ENCODE data around the gene TMEM217. TPM values are rescaled to one million over a fixed set of nuclear protein-coding genes. Genes with fewer than 3 reads are reported as not detected.

Gene TMEM217
- total RNA-seq, 1 experiment from 2014 or later = 2.4 TPM

- H3K9me2 ChIP-seq (replicated peaks; ENCODE audit: low read length) = no peaks in the 10 kb centered on the region
- DNase-seq (no peak), ATAC-seq (no peak)
- no peak overlapping the region for H2AFZ ChIP-seq (ENCODE audit: low read length)
- no peaks in the 10 kb centered on the region for H3F3A ChIP-seq (ENCODE audit: low read length, unreplicated experiment)
- H3K79me2 ChIP-seq (ENCODE audit: low read length) = no peaks in the 10 kb centered on the region
- no TSS peak for BruUV-seq (replicated peaks)
- no peak overlapping the region for H3K27ac ChIP-seq (ENCODE audit: low read length)
- H3K9ac ChIP-seq (ENCODE audit: low read length) = no peak overlapping the region
- intact Hi-C loops (cut with micrococcal nuclease) = loop anchor here (10.0 kb wide), 1 partner anchor 324 kb away; the partner anchor contains the start of gene C6orf89
- ChIA-PET POLR2A (ENCODE audit: unreplicated experiment) (no interaction called here), CTCF (interaction anchor here (0.8 kb wide), 1 partner anchor 191 kb away, joined by 3 read pairs; no protein-coding TSS in a partner anchor)
- no peak overlapping the region for H3K4me3 ChIP-seq (ENCODE audit: low read length)
- H4K20me1 ChIP-seq (ENCODE audit: low read length) = no peaks in the 10 kb centered on the region
- H3K36me3 ChIP-seq (ENCODE audit: low read depth, low read length) = no peaks in the 10 kb centered on the region
- no peaks in the 10 kb centered on the region for H3K27me3 ChIP-seq (ENCODE audit: low read length)
- H3K4me1 ChIP-seq (ENCODE audit: insufficient read depth, low read length) = peaks cover 6% of the 10 kb centered on the region; the same call in 1 of the 2 replicates
- TF ChIP-seq EZH2 (IDR thresholded peaks at IDR 0.05; ENCODE audit: low read length, unreplicated experiment) (no peak), EZH2phosphoT487 (IDR thresholded peaks at IDR 0.05; ENCODE audit: borderline replicate concordance, low read length) (no peak), CTCF (conservative IDR thresholded peaks at IDR 0.05; ENCODE audit: low read depth, low read length) (no peak)
- H3K4me2 ChIP-seq (ENCODE audit: low read length) = no peak overlapping the region
- no peaks in the 10 kb centered on the region for H3K9me3 ChIP-seq (ENCODE audit: low read length)
Measured at GRCh38 chr6:37208793-37209192, 49.2 kb downstream of the TMEM217 start.

GRCh38 chr6:37207903-37208456, 50.0 kb downstream of the TMEM217 start:
- TF ChIP-seq CTCF (conservative IDR thresholded peaks at IDR 0.05; ENCODE audit: low read depth, low read length) = peak; percentile 90
- no peak for TF ChIP-seq EZH2phosphoT487 (IDR thresholded peaks at IDR 0.05; ENCODE audit: borderline replicate concordance, low read length)
- no peak for TF ChIP-seq EZH2 (IDR thresholded peaks at IDR 0.05; ENCODE audit: low read length, unreplicated experiment)
- ChIA-PET CTCF (interaction anchor here (0.8 kb wide), 1 partner anchor 190 kb away, joined by 3 read pairs; no protein-coding TSS in a partner anchor), POLR2A (ENCODE audit: unreplicated experiment) (no interaction called here)
- Histone ChIP-seq H3K27me3 (ENCODE audit: low read length) (no peaks in the 10 kb centered on the region), H3F3A (ENCODE audit: low read length, unreplicated experiment) (no peaks in the 10 kb centered on the region), H2AFZ (ENCODE audit: low read length) (no peak overlapping the region), H3K9me3 (ENCODE audit: low read length) (no peaks in the 10 kb centered on the region), H3K4me1 (ENCODE audit: insufficient read depth, low read length) (peaks cover 7% of the 10 kb centered on the region; the same call in 1 of the 2 replicates), H4K20me1 (ENCODE audit: low read length) (no peaks in the 10 kb centered on the region), H3K9ac (ENCODE audit: low read length) (no peak overlapping the region), H3K79me2 (ENCODE audit: low read length) (no peaks in the 10 kb centered on the region), H3K9me2 (replicated peaks; ENCODE audit: low read length) (no peaks in the 10 kb centered on the region), H3K27ac (ENCODE audit: low read length) (no peak overlapping the region), H3K4me2 (ENCODE audit: low read length) (no peak overlapping the region), H3K4me3 (ENCODE audit: low read length) (no peak overlapping the region), H3K36me3 (ENCODE audit: low read depth, low read length) (no peaks in the 10 kb centered on the region)
- no TSS peak for BruUV-seq (replicated peaks)
- ATAC-seq (peak; percentile 80), DNase-seq (peak; percentile 90)
- intact Hi-C loops (cut with micrococcal nuclease) = loop anchor here (10.0 kb wide), 1 partner anchor 323 kb away; the partner anchor contains the start of gene C6orf89

- no peaks in the 10 kb centered on the region for H3K79me2 ChIP-seq (ENCODE audit: low read length)
- no peak overlapping the region for H3K4me2 ChIP-seq (ENCODE audit: low read length)
- no peaks in the 10 kb centered on the region for H3K9me3 ChIP-seq (ENCODE audit: low read length)
- no peak overlapping the region for H3K9ac ChIP-seq (ENCODE audit: low read length)
- no peak overlapping the region for H2AFZ ChIP-seq (ENCODE audit: low read length)
- ChIA-PET CTCF (no interaction called here), POLR2A (ENCODE audit: unreplicated experiment) (no interaction called here)
- no peak for TF ChIP-seq EZH2 (IDR thresholded peaks at IDR 0.05; ENCODE audit: low read length, unreplicated experiment)
- TF ChIP-seq EZH2phosphoT487 (IDR thresholded peaks at IDR 0.05; ENCODE audit: borderline replicate concordance, low read length) = no peak
- no TSS peak for BruUV-seq (replicated peaks)
- H3F3A ChIP-seq (ENCODE audit: low read length, unreplicated experiment) = no peaks in the 10 kb centered on the region
- peaks cover 10% of the 10 kb centered on the region; the same call in 1 of the 2 replicates for H3K4me1 ChIP-seq (ENCODE audit: insufficient read depth, low read length)
- DNase-seq (no peak), ATAC-seq (no peak)
- H3K27me3 ChIP-seq (ENCODE audit: low read length) = no peaks in the 10 kb centered on the region
- H3K36me3 ChIP-seq (ENCODE audit: low read depth, low read length) = no peaks in the 10 kb centered on the region
- no peaks in the 10 kb centered on the region for H3K9me2 ChIP-seq (replicated peaks; ENCODE audit: low read length)
- H3K27ac ChIP-seq (ENCODE audit: low read length) = no peak overlapping the region
- intact Hi-C loops (cut with micrococcal nuclease) = loop anchor here (10.0 kb wide), 1 partner anchor 322 kb away; the partner anchor contains the start of gene C6orf89
- H3K4me3 ChIP-seq (ENCODE audit: low read length) = no peak overlapping the region
- no peaks in the 10 kb centered on the region for H4K20me1 ChIP-seq (ENCODE audit: low read length)
Measured at GRCh38 chr6:37206622-37207021, 51.3 kb downstream of the TMEM217 start.
